GM23248 (cell line): ENCODE measurements around the gene HNF1B.

Experiments
- EZH2 ChIP-seq: fragments of 200-600 bp; sonication (generic); IDR thresholded peaks from 2 replicates; pipeline ENCODE4 v1.6.1; 2018; ENCODE audit warnings: antibody characterized with exemption, mild to moderate bottlenecking; ENCODE audit not compliant: insufficient read depth, poor library complexity, severe bottlenecking
- EZH2phosphoT487 ChIP-seq: fragments of 200-600 bp; sonication (generic); IDR thresholded peaks from 2 replicates; pipeline ENCODE4 v1.6.1; 2018; ENCODE audit warnings: antibody characterized with exemption, moderate library complexity, mild to moderate bottlenecking, low read depth; ENCODE audit not compliant: insufficient read depth

DNA sequence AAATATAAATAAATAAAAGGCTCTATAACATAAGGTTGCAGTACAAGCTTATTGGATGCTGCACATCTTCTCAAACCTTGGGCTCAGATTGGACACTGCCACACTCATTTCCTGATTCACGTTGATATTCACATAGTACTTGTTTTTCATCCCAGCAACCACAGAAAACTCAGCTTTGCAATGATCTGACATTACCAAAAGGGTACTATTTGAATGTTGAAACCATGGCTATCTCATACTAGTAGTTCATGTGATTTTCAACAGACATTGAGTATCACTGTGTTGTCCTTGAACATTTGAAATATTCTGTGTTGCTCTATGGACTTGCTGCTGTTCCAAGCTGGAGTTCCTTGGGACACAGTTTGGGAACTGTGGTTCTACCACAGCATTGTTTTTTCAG, 87.7 kb downstream of the HNF1B start:
- TF ChIP-seq EZH2phosphoT487: no peak
- TF ChIP-seq EZH2: no peak
